H1 (cell line): Measurements from ENCODE around the gene OR10H5. TPM values are rescaled to one million over a fixed set of nuclear protein-coding genes. Genes with fewer than 3 reads are reported as not detected.

Experiments used
- CTCF ChIA-PET: fragments of 300-600 bp; sonication (Branson Sonifier 250); formaldehyde crosslinking; loops from one replicate; lab custom pipeline; 2021; ENCODE audit not compliant: partially characterized antibody; lab: Charles Lee
- POLR2A ChIA-PET: fragments of 300-600 bp; sonication (Branson Sonifier 250); formaldehyde crosslinking; loops from one replicate; lab custom pipeline; 2021; ENCODE audit warnings: inconsistent platforms; ENCODE audit not compliant: partially characterized antibody; lab: Charles Lee
- DNase-seq, 2 experiments: peaks; one replicate each; pipeline versions ENCODE4 v3.0.0 to v3.0.0-alpha.2; 2010 to 2022; ENCODE audit warnings: low spot score in 2 of 2, low read depth in 1 of 2, mixed read lengths in 1 of 2
- FAIRE-seq: peaks from 2 replicates; lab custom pipeline; 2011; peaks lifted over from hg19 to GRCh38; lab: Jason Lieb, UNC
- H2AFZ ChIP-seq: 2 replicates; pipeline ENCODE4 v1.8.1; 2012; ENCODE audit warnings: low read length, inconsistent platforms
- H2AK5ac ChIP-seq: 2 replicates; pipeline ENCODE4 v1.6.1; 2013; ENCODE audit warnings: low read depth, low read length
- H2BK120ac ChIP-seq: replicated peaks from 2 replicates; pipeline ENCODE3; 2013; ENCODE audit warnings: low read depth, low read length, inconsistent platforms
- H2BK12ac ChIP-seq: 2 replicates; pipeline ENCODE4 v1.6.1; 2013; ENCODE audit warnings: low read depth, low read length
- H2BK15ac ChIP-seq: 2 replicates; pipeline ENCODE4 v1.6.1; 2013; ENCODE audit warnings: low read length
- H2BK20ac ChIP-seq: 2 replicates; pipeline ENCODE4 v1.6.1; 2013; ENCODE audit warnings: low read length
- H2BK5ac ChIP-seq: 2 replicates; pipeline ENCODE4 v1.6.1; 2013; ENCODE audit warnings: low read depth, low read length
- H3K14ac ChIP-seq: 2 replicates; pipeline ENCODE4 v1.6.1; 2013; ENCODE audit warnings: inconsistent platforms; ENCODE audit not compliant: insufficient read length
- H3K18ac ChIP-seq: 2 replicates; pipeline ENCODE4 v1.6.1; 2013; ENCODE audit warnings: low read length; ENCODE audit errors: extremely low read depth
- H3K23ac ChIP-seq: 2 replicates; pipeline ENCODE4 v1.6.1; 2013; ENCODE audit warnings: inconsistent platforms; ENCODE audit not compliant: insufficient read length
- H3K23me2 ChIP-seq: 2 replicates; pipeline ENCODE4 v1.6.1; 2013; ENCODE audit warnings: low read depth, low read length
- H3K27ac ChIP-seq: 2 replicates; pipeline ENCODE4 v1.6.1; 2011; ENCODE audit warnings: low read depth, low read length, inconsistent platforms
- H3K27me3 ChIP-seq, 4 experiments: replicated peaks in 1 of 4; 1 replicate in 1 of 4; 2 replicates in 3 of 4; pipeline versions ENCODE4 v1.6.1 to v1.8.1; 2011 to 2013; ENCODE audit warnings: low read length in 3 of 4, mild to moderate bottlenecking in 3 of 4, inconsistent platforms in 2 of 4, mixed read lengths in 2 of 4, moderate library complexity in 1 of 4; ENCODE audit not compliant: control insufficient read depth in 3 of 4, insufficient read depth in 3 of 4; ENCODE audit errors: extremely low read depth in 1 of 4
- H3K36me3 ChIP-seq, 4 experiments: 2 replicates each; pipeline versions ENCODE4 v1.6.1 to v1.8.1; 2011 to 2013; ENCODE audit warnings: mild to moderate bottlenecking in 4 of 4, low read length in 3 of 4, moderate library complexity in 2 of 4, control low read depth in 1 of 4, inconsistent platforms in 1 of 4; ENCODE audit not compliant: insufficient read depth in 4 of 4, control insufficient read depth in 2 of 4
- H3K4ac ChIP-seq: replicated peaks from 2 replicates; pipeline ENCODE3; 2013; ENCODE audit warnings: low read length, low read depth, mixed read lengths, inconsistent platforms; ENCODE audit not compliant: insufficient read length
- H3K4me1 ChIP-seq, 4 experiments: replicated peaks in 1 of 4; 1 replicate in 1 of 4; 2 replicates in 3 of 4; pipeline versions ENCODE4 v1.6.1 to v1.8.1; 2011 to 2013; ENCODE audit warnings: low read length in 3 of 4, inconsistent platforms in 2 of 4, mixed read lengths in 1 of 4; ENCODE audit not compliant: insufficient read depth in 4 of 4, control insufficient read depth in 3 of 4
- H3K4me2 ChIP-seq, 2 experiments: 2 replicates each; pipeline versions ENCODE4 v1.6.1 to v1.8.1; 2011 to 2013; ENCODE audit warnings: low read depth in 2 of 2, low read length in 2 of 2, control low read depth in 1 of 2, inconsistent platforms in 1 of 2, mild to moderate bottlenecking in 1 of 2; ENCODE audit not compliant: insufficient read depth in 1 of 2
- H3K4me3 ChIP-seq, 4 experiments: fragments of 200-600, 300-600 bp in 1 of 4; sonication (generic), shearing (Covaris generic), sonication (Bioruptor Twin) in 1 of 4; 2 replicates each; pipeline versions ENCODE4 v1.5.1 to v1.8.1; 2011 to 2016; ENCODE audit warnings: low read length in 4 of 4, low read depth in 3 of 4, control low read depth in 2 of 4, inconsistent platforms in 2 of 4, mild to moderate bottlenecking in 2 of 4, mixed read lengths in 1 of 4, moderate library complexity in 1 of 4; ENCODE audit not compliant: insufficient read depth in 2 of 4; ENCODE audit errors: extremely low read depth in 1 of 4
- H3K56ac ChIP-seq: replicated peaks from 2 replicates; pipeline ENCODE3; 2013; ENCODE audit warnings: low read depth, mild to moderate bottlenecking, mixed read lengths, low read length, inconsistent platforms; ENCODE audit not compliant: insufficient read length
- H3K79me1 ChIP-seq: 2 replicates; pipeline ENCODE4 v1.6.1; 2013; ENCODE audit warnings: low read depth, low read length, control low read depth
- H3K79me2 ChIP-seq, 2 experiments: 2 replicates each; pipeline versions ENCODE4 v1.6.1 to v1.8.1; 2012 to 2013; ENCODE audit warnings: low read length in 2 of 2, mild to moderate bottlenecking in 2 of 2, inconsistent platforms in 1 of 2; ENCODE audit not compliant: insufficient read depth in 2 of 2, control insufficient read depth in 1 of 2
- H3K9ac ChIP-seq, 4 experiments: replicated peaks in 1 of 4; 1 replicate in 1 of 4; 2 replicates in 3 of 4; pipeline versions ENCODE4 v1.6.1 to v1.8.1; 2011 to 2013; ENCODE audit warnings: low read depth in 3 of 4, low read length in 3 of 4, control low read depth in 2 of 4, mild to moderate bottlenecking in 2 of 4, moderate library complexity in 2 of 4, inconsistent platforms in 1 of 4; ENCODE audit errors: extremely low read depth in 1 of 4
- H3K9me3 ChIP-seq, 2 experiments: 2 replicates each; pipeline versions ENCODE4 v1.6.1 to v1.8.1; 2012 to 2013; ENCODE audit warnings: mild to moderate bottlenecking in 2 of 2, moderate library complexity in 2 of 2, control low read depth in 1 of 2, inconsistent platforms in 1 of 2, low read depth in 1 of 2, low read length in 1 of 2, mixed read lengths in 1 of 2; ENCODE audit not compliant: insufficient read depth in 2 of 2
- H4K20me1 ChIP-seq, 2 experiments: replicated peaks in 1 of 2; 2 replicates each; pipeline versions ENCODE3 to v1.8.1; 2011 to 2013; ENCODE audit warnings: inconsistent platforms in 2 of 2, low read length in 2 of 2, mild to moderate bottlenecking in 1 of 2; ENCODE audit not compliant: insufficient read depth in 2 of 2, control insufficient read depth in 1 of 2
- H4K5ac ChIP-seq: 2 replicates; pipeline ENCODE4 v1.6.1; 2013; ENCODE audit warnings: low read length, low read depth, mixed read lengths, inconsistent platforms; ENCODE audit not compliant: insufficient read length
- H4K8ac ChIP-seq: 2 replicates; pipeline ENCODE4 v1.8.0; 2013; ENCODE audit warnings: mild to moderate bottlenecking, moderate library complexity, low read length, inconsistent platforms; ENCODE audit not compliant: insufficient read depth; ENCODE audit errors: extremely low read depth
- H4K91ac ChIP-seq: replicated peaks from 2 replicates; pipeline ENCODE3; 2013; ENCODE audit warnings: low read length, mixed read lengths, inconsistent platforms; ENCODE audit not compliant: insufficient read length
- ASH2L ChIP-seq: fragments of 200-600, 300-600 bp; sonication (generic); IDR thresholded peaks from one replicate; pipeline ENCODE4 v1.7.1; 2017; ENCODE audit warnings: low read length
- ATF2 ChIP-seq: IDR thresholded peaks from 2 replicates; pipeline ENCODE4 v1.6.1; 2012; ENCODE audit warnings: low read length, inconsistent platforms
- BACH1 ChIP-seq: IDR thresholded peaks from 2 replicates; pipeline ENCODE4 v1.6.1; 2012; ENCODE audit warnings: low read length, improper control_type of control experiment
- CBX5 ChIP-seq: fragments of 300-800, 300-1000 bp; sonication (generic); IDR thresholded peaks from 2 replicates; pipeline ENCODE4 v1.7.1; 2016; ENCODE audit warnings: antibody characterized with exemption, low read length, low read depth
- E2F6 ChIP-seq: IDR thresholded peaks from 2 replicates; pipeline ENCODE4 v1.6.1; 2012; ENCODE audit warnings: inconsistent platforms
- HDAC2 ChIP-seq, 2 experiments: fragments of 300-600 bp in 1 of 2; sonication (generic) in 1 of 2; IDR thresholded peaks; 2 replicates each; pipeline ENCODE4 v1.6.1; 2011 to 2012; ENCODE audit warnings: low read depth in 2 of 2, low read length in 2 of 2, mild to moderate bottlenecking in 2 of 2, moderate library complexity in 2 of 2, borderline replicate concordance in 1 of 2, inconsistent platforms in 1 of 2
- KDM5A ChIP-seq: fragments of 200-600 bp; IDR thresholded peaks from 2 replicates; pipeline ENCODE4 v1.7.1; 2012; ENCODE audit warnings: mild to moderate bottlenecking, low read length, inconsistent platforms, mixed read lengths
- SP1 ChIP-seq: IDR thresholded peaks from 2 replicates; pipeline ENCODE4 v1.6.1; 2011; ENCODE audit warnings: low read depth, low read length
- TEAD4 ChIP-seq: IDR thresholded peaks from 2 replicates; pipeline ENCODE4 v1.6.1; 2012; ENCODE audit warnings: low read depth, low read length, inconsistent platforms, mixed read lengths
- ZNF274 ChIP-seq: IDR thresholded peaks from 2 replicates; pipeline ENCODE4 v1.7.0; 2012; ENCODE audit warnings: low read length, borderline replicate concordance; ENCODE audit errors: extremely low read depth
- WGBS, 2 experiments: shearing (Covaris generic) in 1 of 2; methylation state at CpG; one replicate each; pipeline versions ENCODE4 v1.1.6 to v1.1.7; 2013 to 2015; ENCODE audit warnings: low lambda C conversion rate in 2 of 2, mixed read lengths in 2 of 2, inconsistent platforms in 1 of 2, low coverage in 1 of 2, missing lambda C conversion rate in 1 of 2; ENCODE audit not compliant: insufficient replicate concordance in 2 of 2, insufficient coverage in 1 of 2, insufficient read length in 1 of 2; ENCODE audit errors: extremely low coverage in 1 of 2, missing lambda C conversion rate in 1 of 2; 5-methylcytosine and 5-hydroxymethylcytosine counted together
- polyA plus RNA-seq, 7 experiments: library from polyadenylated mRNA; depleted of rRNA in 3 of 7; stranded (reverse) in 5 of 7; unstranded in 2 of 7; fragments of >200 nt in 5 of 7; fragments of 200-250 nt in 2 of 7; gene quantifications; 1 replicate in 5 of 7; 2 replicates in 1 of 7; 4 replicates in 1 of 7; pipeline versions ENCODE4 v1.2.1 to v1.2.3, GENCODE V29; 2011 to 2013; ENCODE audit warnings: missing spikeins in 2 of 7, mixed read lengths in 2 of 7
- total RNA-seq: library from RNA; stranded (reverse); fragmentation: NEBNext Ultra II Directional; extraction: Animal tissue kit (Norgen Biotek cat#: 25700); gene quantifications from 2 replicates; pipeline ENCODE4 v1.2.1, GENCODE V29; 2021

The OR10H5 gene
- total and polyA plus RNA-seq, 2 of the 8 experiments (the other 6 are each of a cell fraction or from before 2014, with no cell fraction given), result not detected

GRCh38 chr19:15836330-15837220 lies 49.1 kb downstream of the OR10H5 start:
- Histone ChIP-seq H2AK5ac (no peak overlapping the region), H3K14ac (no peak overlapping the region), H2BK15ac (no peak overlapping the region), H3K27ac (no peak overlapping the region), H3K36me3 (0 out of 8 replicates have a peak, but pooled peaks cover 0 to 4% (median 0%) of the 10 kb centered on the region in 4 experiments), H4K20me1 (no peaks in the 10 kb centered on the region), H3K9ac (no peak overlapping the region), H4K5ac (no peak overlapping the region), H3K18ac (no peak overlapping the region), H3K23ac (no peak overlapping the region), H3K79me1 (no peaks in the 10 kb centered on the region), H3K4me1 (no peaks in the 10 kb centered on the region), H2BK20ac (no peak overlapping the region), H4K8ac (no peak overlapping the region), H3K9me3 (peaks cover 59 to 81% of the 10 kb centered on the region in 2 experiments), H4K91ac (no peak overlapping the region), H3K4ac (no peak overlapping the region), H3K79me2 (no peaks in the 10 kb centered on the region), H2BK12ac (no peak overlapping the region), H3K23me2 (no peaks in the 10 kb centered on the region), H3K27me3 (no peaks in the 10 kb centered on the region), H2BK5ac (no peak overlapping the region), H3K56ac (no peak overlapping the region), H2AFZ (no peak overlapping the region), H3K4me3 (no peak overlapping the region), H3K4me2 (no peak overlapping the region), H2BK120ac (no peak overlapping the region)
- FAIRE-seq (no peak), DNase-seq (no peak)
- WGBS, 2 experiments, result 82% methylated on average over 38 of the region's 65 CpGs; no CpG with 5 or more reads in 1 of the 2 experiments
- CTCF ChIA-PET, result interaction anchor here (0.6 kb wide), 1 partner anchor 189 kb away, joined by 3 read pairs; no protein-coding TSS in a partner anchor
- POLR2A ChIA-PET, result no interaction called here
- TF ChIP-seq ASH2L, result no peak
- TF ChIP-seq HDAC2 (IDR thresholded peaks at IDR 0.05; ENCODE audit: borderline replicate concordance in 1 of 2, low read depth in 2 of 2, low read length in 2 of 2), result no peak
- TF ChIP-seq ZNF274, result no peak
- no peak for TF ChIP-seq ATF2
- no peak for TF ChIP-seq KDM5A
- no peak for TF ChIP-seq BACH1
- no peak for TF ChIP-seq CBX5
- no peak for TF ChIP-seq TEAD4
- no peak for TF ChIP-seq E2F6
- no peak for TF ChIP-seq SP1
